ENCODE data around the gene SLC27A3.

The SLC27A3 gene

DNA sequence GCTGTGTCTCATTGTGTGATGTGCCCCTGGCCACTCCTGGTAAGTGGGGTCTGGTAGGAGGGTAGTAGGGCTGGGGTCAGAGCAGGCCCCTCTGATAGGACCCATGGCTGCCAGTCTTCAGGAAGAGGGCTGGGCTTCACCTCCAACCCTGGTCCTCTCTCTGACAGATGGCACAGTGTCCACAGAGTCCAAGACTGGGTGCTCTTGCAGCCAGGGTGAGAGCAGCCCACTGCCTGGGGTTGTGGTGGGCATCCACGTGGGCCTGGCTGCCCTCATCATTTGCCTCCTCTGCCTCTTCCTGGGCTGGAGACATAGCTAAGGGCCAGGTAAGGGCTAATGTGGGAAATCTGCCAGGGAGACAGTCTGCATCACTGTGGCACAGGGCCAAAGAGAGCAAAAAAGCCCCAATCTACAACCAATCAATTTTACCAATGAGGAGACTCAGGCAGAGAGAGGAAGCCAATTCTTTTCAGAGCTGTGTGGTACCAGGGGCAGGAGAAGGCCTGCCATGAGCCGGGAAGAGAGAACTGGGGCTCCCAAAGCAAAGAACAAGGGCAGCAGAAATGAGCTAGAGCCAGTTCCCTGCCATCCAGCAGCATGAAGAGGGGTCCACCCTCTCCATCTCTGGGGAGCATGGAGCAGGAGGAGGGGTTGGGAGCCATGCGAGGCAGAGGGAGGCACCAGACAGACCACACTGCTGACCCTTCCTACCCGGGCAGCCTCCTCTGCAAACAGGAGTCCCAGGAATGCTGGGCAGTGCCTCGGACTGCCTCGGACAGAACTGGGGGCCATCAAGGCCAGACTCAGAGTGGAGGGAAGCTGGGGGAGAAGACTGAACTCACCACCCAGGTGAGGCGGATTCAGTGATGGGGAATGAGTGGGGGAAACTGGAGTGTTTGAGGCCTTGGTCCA, 26.8 kb downstream of the SLC27A3 start:
- DNase-seq (ENCODE audit: low spot score): peak; percentile 53

DNA sequence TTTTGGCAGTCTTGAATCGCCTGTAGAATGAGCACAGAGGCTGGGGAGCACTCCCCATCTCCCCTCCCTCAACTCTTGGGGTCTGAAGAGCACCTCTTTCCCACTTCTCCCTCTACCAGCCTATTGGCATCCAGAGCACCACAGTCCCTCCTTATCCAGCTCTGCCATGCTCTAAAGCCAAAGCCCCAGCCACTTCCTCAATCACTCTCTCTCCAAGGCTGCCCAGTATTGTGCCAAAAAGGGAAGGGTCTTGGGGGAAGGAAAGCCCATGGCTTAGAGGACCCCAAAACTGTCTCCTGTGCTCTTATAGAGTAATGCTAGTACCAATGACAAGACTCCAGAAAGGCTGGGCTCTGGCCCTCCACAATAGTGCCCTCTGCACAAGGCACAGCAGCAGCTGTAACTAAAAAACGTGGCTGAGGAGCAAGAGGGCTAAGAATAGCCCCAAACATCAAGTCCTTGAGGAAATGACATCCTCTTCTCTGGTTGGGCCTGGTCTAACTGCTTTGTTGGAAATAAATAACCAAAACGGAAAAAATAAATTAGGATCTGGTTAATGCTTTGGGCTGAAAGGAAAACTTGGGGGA, 28.4 kb downstream of the SLC27A3 start:
- TF ChIP-seq, protein P1, sequence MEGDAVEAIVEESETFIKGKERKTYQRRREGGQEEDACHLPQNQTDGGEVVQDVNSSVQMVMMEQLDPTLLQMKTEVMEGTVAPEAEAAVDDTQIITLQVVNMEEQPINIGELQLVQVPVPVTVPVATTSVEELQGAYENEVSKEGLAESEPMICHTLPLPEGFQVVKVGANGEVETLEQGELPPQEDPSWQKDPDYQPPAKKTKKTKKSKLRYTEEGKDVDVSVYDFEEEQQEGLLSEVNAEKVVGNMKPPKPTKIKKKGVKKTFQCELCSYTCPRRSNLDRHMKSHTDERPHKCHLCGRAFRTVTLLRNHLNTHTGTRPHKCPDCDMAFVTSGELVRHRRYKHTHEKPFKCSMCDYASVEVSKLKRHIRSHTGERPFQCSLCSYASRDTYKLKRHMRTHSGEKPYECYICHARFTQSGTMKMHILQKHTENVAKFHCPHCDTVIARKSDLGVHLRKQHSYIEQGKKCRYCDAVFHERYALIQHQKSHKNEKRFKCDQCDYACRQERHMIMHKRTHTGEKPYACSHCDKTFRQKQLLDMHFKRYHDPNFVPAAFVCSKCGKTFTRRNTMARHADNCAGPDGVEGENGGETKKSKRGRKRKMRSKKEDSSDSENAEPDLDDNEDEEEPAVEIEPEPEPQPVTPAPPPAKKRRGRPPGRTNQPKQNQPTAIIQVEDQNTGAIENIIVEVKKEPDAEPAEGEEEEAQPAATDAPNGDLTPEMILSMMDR (IDR thresholded peaks at IDR 0.05): no peak
- peak; percentile 43 for DNase-seq (ENCODE audit: low spot score)
- Histone ChIP-seq H3K4me3 (no peak overlapping the region), H3K27ac (peak overlapping the region in 1 of 2 donors; percentile 29)

More for the DNA sequence above, 26.8 kb downstream of the SLC27A3 start:
- Histone ChIP-seq H3K27ac (no peak overlapping the region), H3K4me3 (no peak overlapping the region)
- TF ChIP-seq, protein P1 (IDR thresholded peaks at IDR 0.05): no peak

DNA sequence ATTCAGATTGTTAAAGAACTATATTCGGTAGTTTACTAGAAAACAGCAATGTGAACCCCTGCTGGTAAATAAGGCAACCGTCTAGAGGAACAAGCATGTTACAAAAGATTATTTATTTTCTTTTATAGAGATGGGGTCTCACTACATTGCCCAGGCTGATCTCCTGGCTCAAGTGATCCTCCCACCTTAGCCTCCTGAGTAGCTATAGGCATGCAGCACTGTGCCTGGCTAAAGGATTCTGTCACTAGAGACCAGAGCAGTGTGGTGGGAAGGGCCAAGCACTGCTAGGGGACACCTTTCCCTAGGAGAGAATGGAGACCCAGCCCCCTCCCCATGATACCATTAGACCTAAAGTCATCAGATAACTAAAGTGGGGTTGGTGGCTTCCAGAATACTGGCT, 28.9 kb downstream of the SLC27A3 start:
- DNase-seq (ENCODE audit: low spot score): peak; percentile 43
- TF ChIP-seq, protein P1 (IDR thresholded peaks at IDR 0.05): no peak
- Histone ChIP-seq H3K27ac (no peak overlapping the region), H3K4me3 (no peak overlapping the region)

DNA sequence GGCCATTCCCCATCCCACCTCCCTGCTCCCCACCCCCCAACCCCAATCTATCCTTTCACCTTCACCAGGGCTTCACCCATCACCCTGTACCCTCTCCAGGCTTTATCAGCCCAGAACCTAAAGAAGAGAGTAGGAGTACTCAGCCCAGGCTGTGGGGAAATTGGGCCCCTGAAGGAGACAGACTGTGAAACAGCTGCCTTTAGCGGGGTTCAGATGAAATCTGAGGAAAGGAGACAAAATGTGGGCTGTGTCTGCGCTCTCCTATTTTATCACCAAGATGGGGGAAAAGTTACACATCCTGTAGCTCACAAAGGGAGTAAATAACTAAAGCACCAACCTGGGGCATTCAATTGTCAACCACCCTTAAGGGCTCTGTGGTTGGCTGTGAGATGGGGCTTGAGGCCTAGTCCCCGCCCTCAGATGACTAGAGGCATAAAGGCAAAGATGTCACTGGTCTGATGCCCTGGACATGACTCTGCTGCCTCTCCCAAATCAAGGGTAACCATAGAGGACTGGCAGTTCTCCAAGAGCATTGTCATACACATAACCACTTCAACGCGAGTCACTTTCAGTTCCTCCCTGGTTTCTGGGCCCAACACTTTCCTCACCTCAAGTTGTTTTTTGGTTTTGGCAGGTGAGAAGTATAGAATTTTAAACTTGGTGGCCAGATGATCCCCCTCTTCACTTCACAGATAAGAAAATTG, 30.0 kb downstream of the SLC27A3 start:
- no peak for DNase-seq (ENCODE audit: low spot score)
- Histone ChIP-seq H3K4me3 (no peak overlapping the region), H3K27ac (peak overlapping the region; percentile 6 to 52)
- TF ChIP-seq, protein P1 (IDR thresholded peaks at IDR 0.05): no peak

DNA sequence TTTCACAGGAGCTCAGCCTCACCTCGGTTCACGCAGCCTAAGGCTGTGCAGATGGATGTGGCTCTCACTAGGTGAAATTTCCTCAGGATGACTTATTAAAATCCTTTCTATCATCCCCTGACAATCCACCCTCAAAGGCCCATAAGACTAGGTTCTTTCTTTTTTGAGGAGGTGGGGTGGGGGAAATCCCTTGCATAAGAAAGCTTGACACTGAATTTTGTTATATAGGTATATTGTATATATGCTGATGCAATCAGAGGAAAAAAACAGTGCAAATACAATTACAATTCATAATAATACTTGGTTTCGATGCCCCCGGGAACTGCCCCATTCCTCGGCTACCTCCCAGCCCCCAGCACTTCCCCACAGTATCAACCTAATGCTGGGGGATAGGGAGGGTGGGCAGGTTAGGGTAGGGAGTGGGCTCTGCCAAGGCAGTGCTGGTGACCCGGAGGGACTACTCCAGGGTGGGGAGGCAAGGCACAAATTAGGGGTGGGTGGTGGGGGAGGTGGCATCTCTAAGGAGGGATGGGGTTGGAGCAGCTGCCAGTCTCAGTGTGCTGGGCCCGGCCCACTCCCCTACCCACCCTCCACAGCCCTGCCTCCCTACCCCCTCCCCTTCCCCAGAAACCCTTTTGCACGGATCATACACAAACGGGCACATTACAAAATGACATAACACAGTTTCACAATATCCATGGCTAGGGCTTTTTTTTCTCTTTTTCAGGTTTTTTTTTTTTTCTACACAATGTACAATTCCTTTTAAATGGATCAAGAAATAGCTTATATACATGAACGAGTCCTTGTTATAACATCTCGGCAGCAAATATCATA, 30.9 kb downstream of the SLC27A3 start:
- peak overlapping the region; percentile 6 to 25 for H3K27ac ChIP-seq

More for the DNA sequence above, 30.9 kb downstream of the SLC27A3 start:
- H3K4me3 ChIP-seq: no peak overlapping the region
- peak; percentile 55 for DNase-seq (ENCODE audit: low spot score)
- TF ChIP-seq, protein P1 (IDR thresholded peaks at IDR 0.05): no peak
